ENCODE results near the gene GPR150. TPM values are rescaled to one million over a fixed set of nuclear protein-coding genes. Genes with fewer than 3 reads are reported as not detected.

Gene GPR150
- total and polyA plus RNA-seq, 11 donors = 0.04 to 0.25 (median 0.13) TPM; not detected in 6

DNA sequence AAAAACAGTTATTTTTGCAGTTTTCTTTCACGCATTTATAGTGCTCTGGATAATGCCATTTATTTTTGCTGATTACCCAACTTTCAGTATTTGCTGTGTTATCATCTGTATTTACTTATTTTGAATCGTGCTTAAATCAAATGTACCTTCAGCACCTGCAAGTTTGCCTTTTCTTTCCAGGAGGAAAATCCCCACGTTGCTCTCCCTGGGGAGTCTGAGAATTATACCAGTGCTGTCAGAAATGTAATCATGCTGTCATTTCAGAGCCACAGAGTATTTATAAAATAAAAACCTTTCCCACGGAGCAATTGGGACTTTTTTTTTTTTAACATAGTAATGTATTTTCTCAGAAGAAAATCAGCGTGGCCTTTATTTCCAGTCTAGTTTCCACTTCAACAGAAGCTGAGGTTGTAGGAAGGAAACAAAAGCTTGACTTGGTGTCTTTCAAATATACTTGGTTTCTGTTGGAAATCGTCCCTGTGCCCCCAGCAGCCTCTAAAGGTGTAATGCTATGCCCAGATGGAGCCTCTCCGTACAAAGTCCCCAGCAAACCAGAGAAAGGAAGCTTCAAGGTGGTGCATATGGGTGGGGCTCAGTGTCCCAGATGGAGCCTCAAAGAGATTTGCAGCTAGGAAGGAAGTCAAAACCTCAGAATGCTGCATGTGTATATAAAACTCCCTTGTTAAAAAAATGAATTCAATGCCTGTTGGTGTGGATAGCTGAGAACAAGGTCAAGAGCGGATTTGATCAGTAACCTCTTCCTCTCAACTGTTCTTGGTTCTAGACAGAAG, 2.1 kb downstream of the GPR150 start:
- Histone ChIP-seq H3K9me3 (no peaks in the 10 kb centered on the region), H3K27ac (peak overlapping the region in 1 of 12 donors; percentile 53), H3K27me3 (no peaks in the 10 kb centered on the region), H3K36me3 (no peaks in the 10 kb centered on the region), H3K4me3 (peak overlapping the region in 3 of 12 donors; percentile 57 to 67 (median 64)), H3K4me1 (peaks cover 0 to 36% (median 17%) of the 10 kb centered on the region in 12 donors)
- WGBS, 4 donors = 61 to 67% (median 64%) methylated on average over 8 of the region's 8 CpGs
- DNase-seq (no peak), ATAC-seq (no peak)
- TF ChIP-seq POLR2A (IDR thresholded peaks at IDR 0.05) = no peak
- TF ChIP-seq, protein P1, sequence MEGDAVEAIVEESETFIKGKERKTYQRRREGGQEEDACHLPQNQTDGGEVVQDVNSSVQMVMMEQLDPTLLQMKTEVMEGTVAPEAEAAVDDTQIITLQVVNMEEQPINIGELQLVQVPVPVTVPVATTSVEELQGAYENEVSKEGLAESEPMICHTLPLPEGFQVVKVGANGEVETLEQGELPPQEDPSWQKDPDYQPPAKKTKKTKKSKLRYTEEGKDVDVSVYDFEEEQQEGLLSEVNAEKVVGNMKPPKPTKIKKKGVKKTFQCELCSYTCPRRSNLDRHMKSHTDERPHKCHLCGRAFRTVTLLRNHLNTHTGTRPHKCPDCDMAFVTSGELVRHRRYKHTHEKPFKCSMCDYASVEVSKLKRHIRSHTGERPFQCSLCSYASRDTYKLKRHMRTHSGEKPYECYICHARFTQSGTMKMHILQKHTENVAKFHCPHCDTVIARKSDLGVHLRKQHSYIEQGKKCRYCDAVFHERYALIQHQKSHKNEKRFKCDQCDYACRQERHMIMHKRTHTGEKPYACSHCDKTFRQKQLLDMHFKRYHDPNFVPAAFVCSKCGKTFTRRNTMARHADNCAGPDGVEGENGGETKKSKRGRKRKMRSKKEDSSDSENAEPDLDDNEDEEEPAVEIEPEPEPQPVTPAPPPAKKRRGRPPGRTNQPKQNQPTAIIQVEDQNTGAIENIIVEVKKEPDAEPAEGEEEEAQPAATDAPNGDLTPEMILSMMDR (IDR thresholded peaks at IDR 0.05) = no peak
- intact Hi-C loops (cut with DNase I) = loop anchor here in 1 of 10 donors (2.0 kb wide), 1 partner anchor 67 kb away; the partner anchor contains the start of genes ARSK and SKIC3

DNA sequence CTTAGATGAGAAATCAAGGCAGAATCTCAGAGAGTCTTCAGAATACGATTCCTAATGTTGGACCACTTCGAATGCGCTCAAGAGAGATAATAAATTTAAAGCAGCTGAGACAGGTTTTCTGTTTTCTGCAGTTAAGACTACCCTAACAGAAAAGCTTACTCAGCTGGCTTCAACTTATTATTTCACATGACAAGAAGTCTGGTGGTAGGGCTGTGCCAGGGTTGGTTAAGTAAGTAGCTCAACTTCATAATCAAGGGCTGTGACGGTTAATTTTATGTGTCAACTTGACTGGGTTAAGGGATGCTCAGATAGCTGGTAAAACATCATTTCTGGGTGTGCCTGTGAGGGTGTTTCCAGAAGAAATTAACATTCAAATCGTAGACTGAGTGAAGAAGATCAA, 3.8 kb downstream of the GPR150 start:
- Histone ChIP-seq H3K9me3 (no peaks in the 10 kb centered on the region), H3K27me3 (no peaks in the 10 kb centered on the region), H3K36me3 (no peaks in the 10 kb centered on the region), H3K4me3 (no peak overlapping the region), H3K4me1 (peaks cover 0 to 41% (median 17%) of the 10 kb centered on the region in 12 donors), H3K27ac (no peak overlapping the region)
- intact Hi-C loops (cut with DNase I) = no loop called here
- no peak for ATAC-seq
- TF ChIP-seq POLR2A (IDR thresholded peaks at IDR 0.05) = no peak
- TF ChIP-seq, protein P1 (IDR thresholded peaks at IDR 0.05) = no peak
- no peak for DNase-seq
- whole genome bisulfite sequencing, 4 donors = 94 to 97% (median 97%) methylated on average over 5 of the region's 5 CpGs

DNA sequence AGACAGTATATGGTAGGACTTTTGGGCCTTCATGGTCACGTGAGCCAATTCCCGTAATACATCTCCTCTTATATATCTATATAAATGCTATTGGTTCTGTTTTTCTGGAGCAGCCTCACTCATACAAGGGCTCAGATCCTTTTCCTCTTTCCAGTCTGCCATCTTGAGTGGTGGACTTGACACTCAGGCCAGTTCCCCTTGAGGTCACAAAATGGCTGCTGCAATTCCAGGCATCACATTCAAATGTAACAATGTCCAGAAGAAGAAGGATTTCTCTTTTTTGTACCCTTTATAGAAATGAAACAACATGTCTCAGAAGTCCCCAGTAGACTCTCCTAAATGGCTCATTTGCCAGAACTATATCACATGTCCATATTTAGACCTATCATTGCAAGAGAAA, 4.5 kb downstream of the GPR150 start:
- Histone ChIP-seq H3K36me3 (no peaks in the 10 kb centered on the region), H3K4me1 (peaks cover 0 to 44% (median 16%) of the 10 kb centered on the region in 12 donors), H3K27me3 (no peaks in the 10 kb centered on the region), H3K4me3 (no peak overlapping the region), H3K27ac (no peak overlapping the region), H3K9me3 (no peaks in the 10 kb centered on the region)
- DNase-seq = no peak
- WGBS, 4 donors = 96 to 100% (median 98%) methylated on average over 2 of the region's 2 CpGs
- intact Hi-C loops (cut with DNase I) = no loop called here
- TF ChIP-seq, protein P1 (IDR thresholded peaks at IDR 0.05) = no peak
- TF ChIP-seq POLR2A (IDR thresholded peaks at IDR 0.05) = no peak
- no peak for ATAC-seq

DNA sequence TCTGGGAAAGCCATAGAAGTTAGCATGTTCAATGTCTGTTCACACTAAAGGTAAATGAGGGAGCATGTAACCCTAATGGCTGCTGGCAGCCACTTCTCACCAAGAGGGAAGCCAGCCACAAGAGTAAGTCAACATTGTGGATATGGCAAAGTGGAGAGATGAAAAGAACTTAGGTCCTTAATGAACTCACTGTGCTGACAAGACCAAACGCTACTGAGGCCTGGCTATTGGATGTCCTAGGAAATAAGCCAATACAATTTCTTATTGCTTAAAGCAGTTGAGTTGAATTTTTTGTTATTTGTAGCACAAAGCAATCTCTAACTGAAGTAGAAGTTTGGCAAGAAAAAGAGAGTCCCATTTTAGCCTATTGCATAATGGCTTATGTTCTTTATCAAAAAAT, 6.8 kb downstream of the GPR150 start:
- H3K27me3 ChIP-seq = no peaks in the 10 kb centered on the region
- intact Hi-C loops (cut with DNase I) = no loop called here
- H3K36me3 ChIP-seq = no peaks in the 10 kb centered on the region
- no peak overlapping the region for H3K4me3 ChIP-seq
- no peak for DNase-seq
- peaks cover 0 to 40% (median 0%) of the 10 kb centered on the region in 12 donors for H3K4me1 ChIP-seq
- no peak for TF ChIP-seq POLR2A (IDR thresholded peaks at IDR 0.05)
- TF ChIP-seq, protein P1 (IDR thresholded peaks at IDR 0.05) = no peak
- no peaks in the 10 kb centered on the region for H3K9me3 ChIP-seq
- 79 to 89% (median 80%) methylated on average over 1 of the region's 1 CpG for WGBS, 4 donors
- no peak overlapping the region for H3K27ac ChIP-seq
- no peak for ATAC-seq

Measured in heart left ventricle (tissue), 16 donors.